Hepatocyte (in vitro differentiated cells): ENCODE data around the gene DGCR2. TPM values are rescaled to one million over a fixed set of nuclear protein-coding genes. Genes with fewer than 3 reads are reported as not detected.

Source experiments
- DNase-seq: peaks from one replicate; pipeline ENCODE4 v3.0.0-alpha.2; 2016; ENCODE audit warnings: low spot score
- H2AFZ ChIP-seq: fragments of 200-600 bp; sonication (generic); 2 replicates; pipeline ENCODE4 v1.6.0; 2016; ENCODE audit warnings: antibody characterized with exemption, mild to moderate bottlenecking
- H3K27ac ChIP-seq: fragments of 200-600 bp; sonication (generic); 2 replicates; pipeline ENCODE4 v1.5.1; 2016; ENCODE audit warnings: mild to moderate bottlenecking
- H3K27me3 ChIP-seq: fragments of 200-600 bp; sonication (generic); 2 replicates; pipeline ENCODE4 v1.6.1; 2016
- H3K36me3 ChIP-seq: fragments of 200-600 bp; sonication (generic); replicated peaks from 2 replicates; pipeline ENCODE4 v1.5.1; 2016; ENCODE audit warnings: low read depth; ENCODE audit not compliant: insufficient read depth
- H3K4me1 ChIP-seq: fragments of 200-600 bp; sonication (generic); 2 replicates; pipeline ENCODE4 v1.5.1; 2016; ENCODE audit warnings: mild to moderate bottlenecking, moderate library complexity; ENCODE audit not compliant: insufficient read depth
- H3K4me2 ChIP-seq: fragments of 200-600 bp; sonication (generic); 2 replicates; pipeline ENCODE4 v1.6.0; 2016
- H3K4me3 ChIP-seq: fragments of 200-600 bp; sonication (generic); 2 replicates; pipeline ENCODE4 v1.5.1; 2016; ENCODE audit warnings: mild to moderate bottlenecking
- H3K79me2 ChIP-seq: fragments of 200-600 bp; sonication (generic); 2 replicates; pipeline ENCODE4 v1.6.0; 2017; ENCODE audit warnings: mild to moderate bottlenecking
- H3K9me2 ChIP-seq: fragments of 200-600 bp; sonication (generic); replicated peaks from 2 replicates; pipeline ENCODE4 v1.6.0; 2017; ENCODE audit warnings: mild to moderate bottlenecking; ENCODE audit not compliant: insufficient read depth
- H3K9me3 ChIP-seq: fragments of 200-600 bp; sonication (generic); 2 replicates; pipeline ENCODE4 v1.5.1; 2016; ENCODE audit warnings: low read depth, mild to moderate bottlenecking
- H4K20me1 ChIP-seq: fragments of 200-600 bp; sonication (generic); 2 replicates; pipeline ENCODE4 v1.6.0; 2016; ENCODE audit warnings: mild to moderate bottlenecking; ENCODE audit not compliant: insufficient read depth, poor library complexity, severe bottlenecking
- CTCF ChIP-seq: fragments of 200-600 bp; sonication (generic); IDR thresholded peaks from 2 replicates; pipeline ENCODE4 v1.5.1; 2016; ENCODE audit warnings: antibody characterized with exemption, mild to moderate bottlenecking; ENCODE audit not compliant: poor library complexity
- EZH2 ChIP-seq: fragments of 200-600 bp; sonication (generic); IDR thresholded peaks from 2 replicates; pipeline ENCODE4 v1.6.1; 2016; ENCODE audit warnings: antibody characterized with exemption, mild to moderate bottlenecking, borderline replicate concordance
- EZH2phosphoT487 ChIP-seq: fragments of 200-600 bp; sonication (generic); IDR thresholded peaks from one replicate; pipeline ENCODE4 v1.6.1; 2018; ENCODE audit warnings: antibody characterized with exemption, mild to moderate bottlenecking, low read depth, moderate library complexity; ENCODE audit not compliant: unreplicated experiment, severe bottlenecking
- WGBS: methylation state at CpG from one replicate; pipeline ENCODE4 v1.1.6; 2016; ENCODE audit warnings: low lambda C conversion rate; ENCODE audit errors: missing lambda C conversion rate; 5-methylcytosine and 5-hydroxymethylcytosine counted together
- polyA plus RNA-seq: library from polyadenylated mRNA; unstranded; fragments of >200 nt; fragmentation: Nextera tagmentation; extraction: Ambion mirVana; gene quantifications from 2 replicates; pipeline ENCODE4 v1.2.1, GENCODE V29; 2016
- total RNA-seq: library from RNA; depleted of rRNA; stranded (reverse); fragments of >200 nt; gene quantifications from 2 replicates; pipeline ENCODE4 v1.2.3, GENCODE V29; 2014

Gene DGCR2
- total and polyA plus RNA-seq, 2 experiments from 2014 or later = 61.5 to 67.2 TPM

GRCh38 chr22:19082793-19083192 lies 39.4 kb downstream of the DGCR2 start:
- H3K36me3 ChIP-seq = no peaks in the 10 kb centered on the region
- no peak overlapping the region for H3K4me3 ChIP-seq
- H3K4me2 ChIP-seq = no peak overlapping the region
- H3K9me3 ChIP-seq = no peaks in the 10 kb centered on the region
- no peaks in the 10 kb centered on the region for H3K27me3 ChIP-seq
- 93% methylated on average over 12 of the region's 13 CpGs for WGBS
- TF ChIP-seq EZH2 (no peak), EZH2phosphoT487 (no peak), CTCF (no peak)
- peaks cover 3% of the 10 kb centered on the region for H3K4me1 ChIP-seq
- DNase-seq = no peak
- H4K20me1 ChIP-seq = no peaks in the 10 kb centered on the region
- H3K27ac ChIP-seq = no peak overlapping the region
- H3K79me2 ChIP-seq = peaks cover 7% of the 10 kb centered on the region
- H2AFZ ChIP-seq = no peak overlapping the region
- no peaks in the 10 kb centered on the region for H3K9me2 ChIP-seq

GRCh38 chr22:19082101-19082500 lies 40.1 kb downstream of the DGCR2 start:
- Histone ChIP-seq H3K79me2 (peaks cover 4% of the 10 kb centered on the region), H3K4me3 (no peak overlapping the region), H3K36me3 (no peaks in the 10 kb centered on the region), H4K20me1 (no peaks in the 10 kb centered on the region), H3K4me2 (no peak overlapping the region), H3K9me3 (no peaks in the 10 kb centered on the region), H3K4me1 (peaks cover 3% of the 10 kb centered on the region), H3K9me2 (no peaks in the 10 kb centered on the region), H3K27me3 (no peaks in the 10 kb centered on the region), H2AFZ (no peak overlapping the region), H3K27ac (no peak overlapping the region)
- DNase-seq = no peak
- TF ChIP-seq EZH2 = no peak
- no peak for TF ChIP-seq EZH2phosphoT487
- TF ChIP-seq CTCF = no peak
- WGBS = 100% methylated on average over 3 of the region's 3 CpGs

GRCh38 chr22:19081351-19081750 lies 40.9 kb downstream of the DGCR2 start:
- no peaks in the 10 kb centered on the region for H3K9me2 ChIP-seq
- no peaks in the 10 kb centered on the region for H4K20me1 ChIP-seq
- DNase-seq = no peak
- no peak for TF ChIP-seq EZH2
- TF ChIP-seq EZH2phosphoT487 = no peak
- no peak for TF ChIP-seq CTCF
- H3K4me1 ChIP-seq = peaks cover under 1% of the 10 kb centered on the region
- no peak overlapping the region for H3K4me3 ChIP-seq
- H2AFZ ChIP-seq = no peak overlapping the region
- H3K36me3 ChIP-seq = no peaks in the 10 kb centered on the region
- H3K27me3 ChIP-seq = no peaks in the 10 kb centered on the region
- H3K79me2 ChIP-seq = peaks cover 3% of the 10 kb centered on the region
- no peaks in the 10 kb centered on the region for H3K9me3 ChIP-seq
- H3K27ac ChIP-seq = no peak overlapping the region
- H3K4me2 ChIP-seq = no peak overlapping the region
- 91% methylated on average over 3 of the region's 3 CpGs for WGBS

- 97% methylated on average over 3 of the region's 3 CpGs for WGBS
- H3K9me3 ChIP-seq = no peaks in the 10 kb centered on the region
- no peak overlapping the region for H3K4me2 ChIP-seq
- H4K20me1 ChIP-seq = no peaks in the 10 kb centered on the region
- TF ChIP-seq EZH2phosphoT487 = no peak
- no peak for TF ChIP-seq CTCF
- TF ChIP-seq EZH2 = no peak
- H3K27me3 ChIP-seq = no peaks in the 10 kb centered on the region
- no peak overlapping the region for H3K4me3 ChIP-seq
- H3K4me1 ChIP-seq = no peaks in the 10 kb centered on the region
- H3K27ac ChIP-seq = no peak overlapping the region
- H3K36me3 ChIP-seq = no peaks in the 10 kb centered on the region
- no peak for DNase-seq
- no peak overlapping the region for H2AFZ ChIP-seq
- no peaks in the 10 kb centered on the region for H3K9me2 ChIP-seq
- peaks cover 3% of the 10 kb centered on the region for H3K79me2 ChIP-seq
Observed at GRCh38 chr22:19080853-19081252, 41.4 kb downstream of the DGCR2 start.
